ENCODE results near the gene EEFSEC.

GRCh38 chr3:128174675-128175590 is 21.7 kb downstream of the EEFSEC start:
- no peak for TF ChIP-seq POLR2A (IDR thresholded peaks at IDR 0.05)
- TF ChIP-seq CTCF (IDR thresholded peaks at IDR 0.05): no peak
